Esophagus muscularis mucosa (tissue), 4 donors: ENCODE results near the gene PAOX. TPM values are rescaled to one million over a fixed set of nuclear protein-coding genes. Genes with fewer than 3 reads are reported as not detected.

Experiments
- DNase-seq: peaks from one replicate; pipeline ENCODE4 v3.0.0-alpha.2; 2017; ENCODE audit errors: extremely low spot score
- H3K27ac ChIP-seq, 4 donors: fragments of 200-600 bp; sonication (generic); replicated peaks in 1 of 4; 1 replicate in 3 of 4; 2 replicates in 1 of 4; pipeline ENCODE4 v1.5.1; 2016 to 2019; ENCODE audit warnings: mild to moderate bottlenecking in 1 of 4
- H3K27me3 ChIP-seq, 4 donors: fragments of 200-600 bp; sonication (generic); one replicate each; pipeline versions ENCODE4 v1.5.1 to v1.6.0; 2016 to 2019
- H3K36me3 ChIP-seq, 4 donors: fragments of 200-600 bp; sonication (generic); one replicate each; pipeline ENCODE4 v1.5.1; 2016 to 2019
- H3K4me1 ChIP-seq, 4 donors: fragments of 200-600 bp; sonication (generic); one replicate each; pipeline ENCODE4 v1.5.1; 2016 to 2019
- H3K4me3 ChIP-seq, 4 donors: fragments of 200-600 bp; sonication (generic); 1 replicate in 2 of 4; 2 replicates in 2 of 4; pipeline ENCODE4 v1.5.1; 2016 to 2019; ENCODE audit warnings: mild to moderate bottlenecking in 4 of 4, moderate library complexity in 1 of 4
- H3K9me3 ChIP-seq, 4 donors: fragments of 200-600 bp; sonication (generic); 1 replicate in 3 of 4; 2 replicates in 1 of 4; pipeline ENCODE4 v1.5.1; 2016 to 2019
- CTCF ChIP-seq, 3 experiments: fragments of 200-600 bp in 2 of 3; fragments of 450-650 bp in 1 of 3; sonication (generic) in 2 of 3; IDR thresholded peaks; one replicate each; pipeline ENCODE4 v1.5.1; 2017 to 2019; ENCODE audit warnings: antibody characterized with exemption in 3 of 3, mild to moderate bottlenecking in 2 of 3, moderate library complexity in 1 of 3
- EP300 ChIP-seq: sonication (generic); formaldehyde crosslinking; IDR thresholded peaks from one replicate; pipeline ENCODE4 v1.6.1; 2017; ENCODE audit warnings: antibody characterized with exemption
- POLR2A ChIP-seq: fragments of 450-650 bp; IDR thresholded peaks from one replicate; pipeline ENCODE4 v1.6.1; 2017; ENCODE audit warnings: antibody characterized with exemption, moderate library complexity, mild to moderate bottlenecking, low read depth
- POLR2AphosphoS5 ChIP-seq, 2 donors: sonication (generic); formaldehyde crosslinking; IDR thresholded peaks; one replicate each; pipeline ENCODE4 v1.6.1; 2017; ENCODE audit warnings: antibody characterized with exemption in 2 of 2
- WGBS: methylation state at CpG from one replicate; pipeline ENCODE4 v1.1.5; 2018; 5-methylcytosine and 5-hydroxymethylcytosine counted together
- intact Hi-C: fragments of 100-400 bp; cut with DNase I; formaldehyde crosslinking; loops from one replicate; pipeline ENCODE4 v1.15.1; 2023
- total RNA-seq, 4 donors: library from RNA; depleted of rRNA; stranded (reverse); fragments of >200 nt; gene quantifications; one replicate each; pipeline versions ENCODE4 v1.1.0 to v1.2.1, GENCODE V29; 2016

The PAOX gene
- total RNA-seq, 4 donors from 2014 or later, result 10.1 to 15.0 (median 14.3) TPM

- Histone ChIP-seq H3K36me3 (peaks cover 0 to 61% (median 24%) of the 10 kb centered on the region in 4 donors), H3K9me3 (no peaks in the 10 kb centered on the region), H3K4me1 (peaks cover 0 to 6% (median 5%) of the 10 kb centered on the region in 4 donors), H3K27me3 (no peaks in the 10 kb centered on the region), H3K27ac (no peak overlapping the region), H3K4me3 (no peak overlapping the region)
- no peak for TF ChIP-seq CTCF (IDR thresholded peaks at IDR 0.05)
- TF ChIP-seq EP300, result no peak
- TF ChIP-seq POLR2AphosphoS5 (IDR thresholded peaks at IDR 0.05), result no peak
- no peak for TF ChIP-seq POLR2A
- DNase-seq, result no peak
- WGBS, result 78% methylated on average over 14 of the region's 17 CpGs
- intact Hi-C loops, result no loop called here
Measured at GRCh38 chr10:133388236-133388972, 9.3 kb downstream of the PAOX start.

GRCh38 chr10:133388973-133389818 lies 10.1 kb downstream of the PAOX start:
- intact Hi-C loops, result no loop called here
- no peaks in the 10 kb centered on the region for H3K9me3 ChIP-seq
- no peak for TF ChIP-seq POLR2AphosphoS5 (IDR thresholded peaks at IDR 0.05)
- no peak for TF ChIP-seq POLR2A
- peak overlapping the region in 1 of 4 donors; percentile 36 for H3K27ac ChIP-seq
- no peak for DNase-seq
- H3K27me3 ChIP-seq, result no peaks in the 10 kb centered on the region
- peak overlapping the region in 2 of 4 donors; percentile 5 to 30 for H3K4me3 ChIP-seq
- H3K36me3 ChIP-seq, result peaks cover 0 to 54% (median 21%) of the 10 kb centered on the region in 4 donors
- peaks cover 0 to 6% (median 6%) of the 10 kb centered on the region in 4 donors for H3K4me1 ChIP-seq
- 83% methylated on average over 39 of the region's 39 CpGs for WGBS

GRCh38 chr10:133390597-133391248 lies 11.7 kb downstream of the PAOX start:
- no peak for TF ChIP-seq EP300
- TF ChIP-seq CTCF (IDR thresholded peaks at IDR 0.05), result no peak
- TF ChIP-seq POLR2A, result no peak
- no peak for TF ChIP-seq POLR2AphosphoS5 (IDR thresholded peaks at IDR 0.05)
- Histone ChIP-seq H3K4me1 (peaks cover 14 to 18% (median 16%) of the 10 kb centered on the region in 4 donors), H3K36me3 (peaks cover 0 to 45% (median 11%) of the 10 kb centered on the region in 4 donors), H3K4me3 (no peak overlapping the region), H3K9me3 (no peaks in the 10 kb centered on the region), H3K27me3 (no peaks in the 10 kb centered on the region), H3K27ac (no peak overlapping the region)
- WGBS, result 88% methylated on average over 19 of the region's 19 CpGs
- intact Hi-C loops, result no loop called here
- DNase-seq, result no peak

GRCh38 chr10:133391249-133391635 lies 12.2 kb downstream of the PAOX start:
- TF ChIP-seq EP300 (no peak), CTCF (IDR thresholded peaks at IDR 0.05) (no peak), POLR2AphosphoS5 (IDR thresholded peaks at IDR 0.05) (no peak), POLR2A (no peak)
- H3K36me3 ChIP-seq, result peaks cover 0 to 50% (median 13%) of the 10 kb centered on the region in 4 donors
- no peak for DNase-seq
- intact Hi-C loops, result no loop called here
- WGBS, result 95% methylated on average over 9 of the region's 12 CpGs
- no peak overlapping the region for H3K4me3 ChIP-seq
- no peaks in the 10 kb centered on the region for H3K27me3 ChIP-seq
- H3K9me3 ChIP-seq, result no peaks in the 10 kb centered on the region
- peaks cover 14 to 20% (median 17%) of the 10 kb centered on the region in 4 donors for H3K4me1 ChIP-seq
- H3K27ac ChIP-seq, result no peak overlapping the region
